Head of caudate nucleus (tissue), 42 donors: ENCODE data around the gene CDH18.

ENCODE experiments used
- DNase-seq, 42 donors: peaks; one replicate each; pipeline versions ENCODE4 v3.0.0 to v3.0.0-alpha.2; 2020 to 2021; ENCODE audit warnings: mixed read lengths in 7 of 42
- intact Hi-C: fragments of 100-400 bp; cut with DNase I; formaldehyde crosslinking; loops from one replicate; pipeline ENCODE4 v1.15.0; 2022

CDH18 gene

DNA sequence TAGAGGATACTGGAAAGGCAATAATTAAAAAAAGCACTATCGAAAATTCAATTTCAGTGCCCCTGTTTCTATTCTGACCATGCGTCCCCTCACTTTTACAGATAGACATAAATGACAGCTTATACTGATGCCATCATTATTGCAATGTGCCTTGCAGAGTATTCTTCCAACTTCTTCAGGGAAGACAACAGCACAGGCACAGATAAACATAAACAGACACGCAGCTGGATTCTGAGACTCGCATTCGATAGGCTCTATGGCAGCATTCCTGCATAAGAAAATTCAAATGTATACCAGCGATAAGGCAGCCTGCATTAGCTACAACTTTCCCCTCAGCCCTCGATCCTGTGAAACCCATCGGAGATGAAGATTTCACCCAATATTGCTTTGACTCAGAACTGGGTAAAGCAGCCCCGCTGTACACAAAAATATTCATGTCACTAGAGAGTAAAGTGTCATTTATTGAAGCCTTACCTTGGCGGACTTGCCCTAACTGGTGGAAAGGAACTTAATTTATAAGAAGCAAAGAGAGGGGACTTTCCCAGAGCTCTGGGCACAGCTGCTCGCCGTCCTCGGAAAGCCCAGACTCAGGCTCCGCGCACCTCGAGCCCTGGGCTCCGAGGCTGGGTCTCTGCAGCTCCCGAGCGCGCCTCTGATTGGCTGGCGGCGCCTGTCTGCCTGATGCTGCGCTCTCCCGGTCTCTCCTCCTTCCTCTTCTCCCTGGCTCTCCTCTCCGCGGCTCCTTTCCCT, at the start of gene CDH18:
Gene CDH18 (minus strand): TSS at position 589 of the 750 bp plus-strand sequence. CDS start 149,214 bp downstream, outside the sequence.
- DNase-seq: peak; percentile 59 to 94 (median 83)

GRCh38 chr5:20034717-20035116, 46.7 kb upstream of the CDH18 start:
- intact Hi-C loops: no loop called here
- no peak for DNase-seq

More for the DNA sequence above, at the start of gene CDH18:
- intact Hi-C loops: no loop called here

GRCh38 chr5:20033881-20034280, 45.9 kb upstream of the CDH18 start:
- DNase-seq: no peak
- intact Hi-C loops: no loop called here

DNA sequence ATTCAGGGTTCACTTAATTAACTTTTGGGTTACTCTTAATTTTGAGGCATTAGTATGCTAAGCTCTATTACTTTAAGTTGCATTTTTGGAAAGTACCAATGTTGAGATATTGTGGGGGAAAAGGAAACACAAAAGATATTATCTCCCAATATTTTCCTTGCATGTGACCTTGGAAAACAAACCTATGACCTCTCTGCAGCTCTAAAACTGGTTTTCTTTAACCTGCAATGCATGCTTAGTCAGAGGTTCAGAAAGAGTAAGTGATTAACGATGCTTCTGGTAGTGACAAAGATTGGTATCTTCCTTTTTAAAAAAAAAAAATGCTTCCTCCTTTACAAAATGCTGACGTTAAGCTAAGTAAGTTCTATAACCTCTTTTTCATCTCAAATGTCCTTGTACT, 44.9 kb upstream of the CDH18 start:
- DNase-seq: no peak

DNA sequence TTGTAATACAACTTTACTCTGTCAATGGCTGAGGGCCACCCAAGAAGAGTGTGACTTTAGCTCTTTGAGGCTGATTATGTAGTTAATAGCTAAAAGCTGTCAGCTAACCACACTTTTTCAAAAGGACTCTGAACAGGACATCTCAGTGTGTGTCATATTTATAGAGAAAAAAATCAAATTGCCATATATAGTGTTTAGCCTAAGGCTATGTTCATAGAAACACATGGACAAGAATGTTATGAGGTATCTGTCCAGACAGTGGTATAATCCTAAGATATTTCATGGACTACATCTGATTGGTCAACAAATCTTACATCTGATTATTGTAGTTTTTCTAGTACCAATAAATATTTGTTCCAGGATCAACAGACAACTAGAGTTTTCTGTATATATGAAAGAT, 42.1 kb upstream of the CDH18 start:
- intact Hi-C loops: no loop called here
- no peak for DNase-seq

More for the DNA sequence above, 44.9 kb upstream of the CDH18 start:
- intact Hi-C loops: no loop called here

DNA sequence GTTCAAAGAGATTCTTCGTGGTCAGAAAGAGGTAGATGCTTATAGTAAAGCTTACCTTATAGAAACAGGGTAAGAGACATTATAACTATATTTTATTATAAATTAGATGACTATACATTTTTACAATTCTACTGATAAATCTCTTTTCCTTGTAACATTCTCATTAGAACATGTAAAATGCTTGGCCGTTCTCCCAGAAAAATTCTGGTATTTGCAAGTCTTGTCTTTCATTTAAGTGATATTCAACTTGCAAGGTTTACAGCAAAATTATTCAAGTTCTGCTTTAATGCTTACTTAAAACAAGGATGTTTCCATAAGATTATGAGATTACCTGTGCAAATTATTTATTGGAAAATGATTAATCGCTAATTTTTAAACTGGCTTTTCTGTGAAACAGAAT, 41.3 kb upstream of the CDH18 start:
- no peak for DNase-seq
- intact Hi-C loops: no loop called here

DNA sequence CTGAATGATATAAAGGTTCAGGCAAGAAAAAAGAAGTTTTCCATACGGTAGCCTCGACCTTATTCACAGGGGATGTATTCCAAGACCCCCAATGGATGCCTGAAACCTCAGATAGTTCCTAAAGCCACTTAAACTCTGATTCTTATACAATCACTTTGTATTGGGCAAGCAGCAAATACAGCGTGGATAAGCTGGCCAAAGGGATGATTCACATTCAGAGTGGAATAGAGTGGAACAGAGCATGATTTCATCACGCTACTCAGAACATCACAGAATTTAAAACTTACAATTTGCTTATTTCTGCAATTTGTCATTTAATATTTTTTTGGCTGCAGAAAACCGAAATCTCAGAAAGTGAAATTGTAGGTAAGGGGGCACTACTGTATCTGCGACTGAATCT, 40.5 kb upstream of the CDH18 start:
- intact Hi-C loops: no loop called here
- DNase-seq: no peak

- intact Hi-C loops: no loop called here
- DNase-seq: no peak
Measured at GRCh38 chr5:20023686-20024180, 35.7 kb upstream of the CDH18 start.

GRCh38 chr5:20020247-20020646, 32.2 kb upstream of the CDH18 start:
- no peak for DNase-seq
- intact Hi-C loops: no loop called here

- intact Hi-C loops: no loop called here
- DNase-seq: no peak
Measured at GRCh38 chr5:20017021-20017420, 29.0 kb upstream of the CDH18 start.

DNA sequence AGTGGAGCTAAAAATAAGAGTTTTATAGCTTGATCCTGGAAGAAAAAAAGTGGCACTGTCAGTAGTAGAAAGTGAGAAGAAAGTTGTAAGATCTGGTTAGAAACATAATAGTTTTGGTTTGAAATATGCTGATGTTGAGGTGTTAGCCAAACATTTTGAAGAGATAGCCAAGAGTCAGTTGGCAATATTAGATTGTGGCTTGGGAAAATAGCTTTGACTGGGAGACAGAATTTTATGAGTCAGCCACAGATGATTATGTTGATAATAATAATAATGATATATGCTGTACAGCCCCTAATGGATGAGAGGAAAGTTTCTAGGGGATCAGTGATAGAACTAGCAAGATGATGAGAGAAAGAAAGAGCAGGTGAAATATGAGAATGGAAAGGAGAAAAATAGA, 12.4 kb upstream of the CDH18 start:
- no peak for DNase-seq
- intact Hi-C loops: no loop called here

GRCh38 chr5:19988457-19988856, 457 bp upstream of the CDH18 start:
- intact Hi-C loops: no loop called here
- peak in 22 of 42 donors; percentile 2 to 51 (median 18) for DNase-seq

DNA sequence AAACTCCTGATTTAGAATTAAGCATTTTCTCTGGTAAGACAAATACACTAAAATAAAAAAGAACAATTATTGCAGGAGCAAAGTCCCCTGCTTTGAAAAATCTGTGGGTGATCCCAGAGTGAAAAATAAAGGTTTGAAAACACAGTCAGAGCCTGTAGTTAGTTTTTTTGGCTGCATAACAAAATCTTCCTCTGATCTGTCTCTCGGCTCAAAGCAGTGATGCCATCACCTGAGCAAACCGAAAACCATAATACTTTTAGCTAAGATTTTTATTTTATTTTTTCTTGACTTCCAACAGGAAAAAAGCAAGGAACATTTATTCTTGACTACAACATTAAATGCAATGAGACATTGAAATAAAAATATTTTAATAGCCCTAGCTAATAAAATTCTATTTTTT, 1.2 kb downstream of the CDH18 start:
- intact Hi-C loops: no loop called here
- peak in 1 of 42 donors; percentile 11 for DNase-seq

GRCh38 chr5:19986031-19986619, 1.9 kb downstream of the CDH18 start:
- intact Hi-C loops: no loop called here
- DNase-seq: no peak

GRCh38 chr5:19978476-19978875, 9.5 kb downstream of the CDH18 start:
- no peak for DNase-seq

DNA sequence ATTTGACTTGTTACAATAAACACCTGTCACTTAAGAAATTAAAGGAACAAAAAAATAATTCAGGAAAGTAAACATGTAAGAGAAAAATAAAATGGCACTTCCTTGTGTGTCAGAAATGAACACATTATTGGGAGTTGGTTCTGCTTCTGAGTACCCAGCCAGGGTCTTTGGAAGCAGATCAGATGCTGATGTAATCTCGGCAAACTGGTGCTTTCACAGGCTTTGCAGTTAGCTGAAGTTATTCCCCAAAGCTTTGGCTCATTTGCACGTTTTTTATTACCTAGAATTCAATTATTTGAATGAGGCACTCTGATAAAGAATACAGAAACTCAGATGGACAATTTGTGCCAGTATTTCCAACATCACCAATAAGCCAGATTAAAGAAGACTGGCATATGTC, 10.9 kb downstream of the CDH18 start:
- no peak for DNase-seq

More at GRCh38 chr5:19978476-19978875, 9.5 kb downstream of the CDH18 start:
- intact Hi-C loops: no loop called here

DNA sequence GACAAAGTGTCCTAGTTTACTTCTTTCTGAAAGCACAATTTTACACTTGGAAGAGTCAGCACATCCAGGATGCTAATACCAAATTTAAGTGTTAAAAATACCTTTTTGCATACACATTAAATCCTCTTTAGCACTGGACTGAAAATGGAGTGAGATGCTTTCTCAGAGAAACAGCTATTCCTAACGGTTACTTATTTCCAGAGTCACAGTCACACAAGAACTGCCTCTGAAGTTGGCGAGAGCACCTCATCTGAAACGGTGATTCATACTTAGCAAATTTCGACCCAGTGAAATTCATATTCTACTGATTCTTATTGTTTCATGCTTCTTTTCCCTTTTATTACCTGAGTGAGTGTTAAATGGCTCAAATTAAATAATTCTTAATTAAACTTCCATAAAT, 12.2 kb downstream of the CDH18 start:
- intact Hi-C loops: no loop called here
- no peak for DNase-seq

More for the DNA sequence above, 10.9 kb downstream of the CDH18 start:
- intact Hi-C loops: no loop called here

DNA sequence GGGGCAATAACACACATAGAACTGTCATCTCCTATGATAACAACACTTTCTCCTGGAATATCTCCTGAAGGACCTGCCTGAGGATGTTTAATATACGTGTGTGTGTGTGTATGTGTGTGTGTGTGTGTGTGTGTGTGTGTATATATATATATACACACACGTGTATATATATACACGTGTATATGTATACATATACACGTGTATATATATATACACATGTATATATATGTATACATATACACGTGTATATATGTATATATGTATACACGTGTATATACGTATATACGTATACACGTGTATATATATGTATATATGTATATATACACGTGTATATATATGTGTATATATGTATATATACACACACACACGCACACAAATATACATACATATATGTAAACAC, 27.5 kb downstream of the CDH18 start:
- DNase-seq: no peak
- intact Hi-C loops: no loop called here

GRCh38 chr5:19959830-19960384, 28.1 kb downstream of the CDH18 start:
- DNase-seq: no peak
- intact Hi-C loops: no loop called here

DNA sequence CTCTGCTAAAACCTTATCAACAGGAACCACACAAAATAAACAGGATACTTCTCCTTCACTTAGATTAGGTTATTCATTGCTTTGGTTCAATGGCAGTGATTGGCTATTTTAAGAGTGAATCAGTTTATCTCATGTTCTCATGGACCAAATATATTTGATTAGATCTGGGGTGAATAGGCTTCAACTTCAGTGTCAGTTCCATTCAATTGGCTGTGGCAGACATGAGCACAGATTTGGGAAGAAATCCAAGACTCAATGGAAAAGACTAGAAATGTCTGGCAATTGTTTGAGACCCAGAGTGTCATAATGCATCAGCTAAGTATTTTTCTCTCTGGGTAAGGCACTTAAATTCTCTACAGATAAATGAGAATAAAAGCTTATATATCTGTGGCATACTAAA, 37.1 kb downstream of the CDH18 start:
- intact Hi-C loops: no loop called here
- no peak for DNase-seq
